Karpas-422 (cell line): Measurements from ENCODE around the gene ENOSF1. TPM values are rescaled to one million over a fixed set of nuclear protein-coding genes. Genes with fewer than 3 reads are reported as not detected.

Experiments used
- DNase-seq: peaks from one replicate; pipeline ENCODE4 v3.0.0-alpha.2; 2015
- H2AFZ ChIP-seq: fragments of 200-600 bp; sonication (generic); 2 replicates; pipeline ENCODE4 v1.6.1; 2014; ENCODE audit warnings: antibody characterized with exemption, low read length, mixed read lengths
- H3K27ac ChIP-seq: fragments of 200-600 bp; sonication (generic); 2 replicates; pipeline ENCODE4 v1.5.1; 2014; ENCODE audit warnings: mild to moderate bottlenecking, low read length, moderate library complexity
- H3K27me3 ChIP-seq: fragments of 200-600 bp; sonication (generic); 2 replicates; pipeline ENCODE4 v1.6.1; 2014; ENCODE audit warnings: low read length, mixed read lengths
- H3K36me3 ChIP-seq: fragments of 200-600 bp; sonication (generic); 2 replicates; pipeline ENCODE4 v1.6.1; 2014; ENCODE audit warnings: low read length, mixed read lengths; ENCODE audit not compliant: insufficient read depth
- H3K4me1 ChIP-seq: fragments of 200-600 bp; sonication (generic); 2 replicates; pipeline ENCODE4 v1.6.1; 2014; ENCODE audit warnings: mild to moderate bottlenecking, low read length, mixed read lengths
- H3K4me2 ChIP-seq: fragments of 200-600 bp; sonication (generic); 2 replicates; pipeline ENCODE4 v1.6.1; 2014; ENCODE audit warnings: low read length, low read depth, mild to moderate bottlenecking; ENCODE audit not compliant: poor library complexity, severe bottlenecking
- H3K4me3 ChIP-seq: fragments of 200-600 bp; sonication (generic); 2 replicates; pipeline ENCODE4 v1.5.1; 2014; ENCODE audit warnings: mild to moderate bottlenecking, antibody characterized with exemption, low read length, mixed read lengths
- H3K79me2 ChIP-seq: fragments of 200-600 bp; sonication (generic); 2 replicates; pipeline ENCODE4 v1.6.1; 2014; ENCODE audit warnings: mild to moderate bottlenecking, low read length, mixed read lengths
- H3K9ac ChIP-seq: fragments of 200-600 bp; sonication (generic); 2 replicates; pipeline ENCODE4 v1.6.0; 2014; ENCODE audit warnings: low read length
- H3K9me2 ChIP-seq: fragments of 200-600 bp; sonication (generic), shearing (Covaris generic); replicated peaks from 2 replicates; pipeline ENCODE4 v1.6.0; 2014; ENCODE audit warnings: mild to moderate bottlenecking, low read length, moderate library complexity; ENCODE audit not compliant: insufficient read depth
- H3K9me3 ChIP-seq: fragments of 300-700, 200-600 bp; sonication (generic); 2 replicates; pipeline ENCODE4 v1.6.1; 2014; ENCODE audit warnings: low read length, mixed read lengths
- H4K20me1 ChIP-seq: fragments of 200-600 bp; sonication (generic); 2 replicates; pipeline ENCODE4 v1.6.1; 2014; ENCODE audit warnings: mild to moderate bottlenecking, antibody characterized with exemption, low read length, low read depth; ENCODE audit not compliant: insufficient read depth
- total RNA-seq: library from RNA; depleted of rRNA; stranded (reverse); fragments of >200 nt; shearing (Covaris generic); gene quantifications from 2 replicates; pipeline ENCODE4 v1.2.3, GENCODE V29; 2014; ENCODE audit warnings: low replicate concordance

Gene ENOSF1
- total RNA-seq, 1 experiment from 2014 or later = 68.7 TPM

- Histone ChIP-seq H3K79me2 (peaks cover 29% of the 10 kb centered on the region), H3K4me3 (no peak overlapping the region), H3K4me1 (peaks cover 28% of the 10 kb centered on the region), H3K9me2 (no peaks in the 10 kb centered on the region), H3K9me3 (no peaks in the 10 kb centered on the region), H3K27me3 (no peaks in the 10 kb centered on the region), H2AFZ (no peak overlapping the region), H3K36me3 (peaks cover 16% of the 10 kb centered on the region), H4K20me1 (0 out of 2 replicates have a peak, but pooled peaks cover 12% of the 10 kb centered on the region), H3K4me2 (no peak overlapping the region), H3K27ac (no peak overlapping the region), H3K9ac (no peak overlapping the region)
- no peak for DNase-seq
Measured at GRCh38 chr18:655445-655844, 57.0 kb downstream of the ENOSF1 start.

DNA sequence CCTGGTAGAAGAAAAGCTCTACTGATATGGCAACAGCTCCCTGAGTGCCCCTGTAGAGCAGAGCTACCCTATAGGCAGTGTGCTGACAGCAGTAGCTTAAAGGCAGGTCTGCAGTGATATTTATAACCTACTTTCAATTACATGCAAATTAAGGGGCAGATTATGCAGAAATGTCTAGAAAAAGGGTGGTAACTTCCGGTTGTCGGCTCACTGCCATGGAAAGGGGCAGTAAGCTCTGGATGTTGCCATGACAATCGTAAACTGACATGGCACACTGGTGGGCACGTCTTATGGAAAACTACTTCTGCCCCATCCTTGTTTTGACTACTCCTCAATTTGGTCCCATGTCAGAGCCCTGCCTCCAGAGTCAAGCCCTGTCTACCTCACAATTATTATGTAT, 57.8 kb downstream of the ENOSF1 start:
- Histone ChIP-seq H3K79me2 (peaks cover 20% of the 10 kb centered on the region), H4K20me1 (0 out of 2 replicates have a peak, but pooled peaks cover 12% of the 10 kb centered on the region), H3K9ac (no peak overlapping the region), H3K9me2 (no peaks in the 10 kb centered on the region), H3K27ac (no peak overlapping the region), H3K4me3 (no peak overlapping the region), H3K36me3 (peaks cover 7% of the 10 kb centered on the region), H3K4me1 (peaks cover 32% of the 10 kb centered on the region), H2AFZ (no peak overlapping the region), H3K4me2 (peak overlapping the region; percentile 16), H3K27me3 (no peaks in the 10 kb centered on the region), H3K9me3 (no peaks in the 10 kb centered on the region)
- DNase-seq = peak; percentile 76

DNA sequence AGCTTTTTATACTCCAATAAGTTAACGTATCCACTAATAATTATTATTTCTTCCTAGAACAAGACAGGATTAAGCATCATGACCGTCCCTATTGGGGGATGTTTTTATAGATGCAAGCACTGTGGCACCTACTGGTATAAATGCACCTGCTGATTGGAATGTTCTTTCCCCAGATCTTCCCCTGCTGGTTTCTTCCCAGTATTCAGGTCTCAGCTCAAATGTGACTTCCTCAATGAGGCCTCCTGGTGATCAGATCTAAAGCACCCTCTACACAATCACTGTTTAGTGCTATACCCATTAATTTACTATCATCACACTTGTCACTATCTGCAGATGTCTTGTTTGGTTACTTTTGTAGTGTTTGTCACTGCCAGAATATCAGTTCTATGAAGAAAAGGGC, 58.9 kb downstream of the ENOSF1 start:
- no peaks in the 10 kb centered on the region for H3K27me3 ChIP-seq
- H3K9me3 ChIP-seq = no peaks in the 10 kb centered on the region
- no peak overlapping the region for H3K4me3 ChIP-seq
- no peak overlapping the region for H3K27ac ChIP-seq
- no peak overlapping the region for H3K4me2 ChIP-seq
- no peaks in the 10 kb centered on the region for H3K9me2 ChIP-seq
- H3K36me3 ChIP-seq = no peaks in the 10 kb centered on the region
- DNase-seq = no peak
- H3K79me2 ChIP-seq = peaks cover 9% of the 10 kb centered on the region
- H4K20me1 ChIP-seq = 0 out of 2 replicates have a peak, but pooled peaks cover 12% of the 10 kb centered on the region
- H2AFZ ChIP-seq = no peak overlapping the region
- H3K4me1 ChIP-seq = peaks cover 23% of the 10 kb centered on the region
- no peak overlapping the region for H3K9ac ChIP-seq

- H3K4me3 ChIP-seq = no peak overlapping the region
- DNase-seq = no peak
- no peak overlapping the region for H3K27ac ChIP-seq
- no peaks in the 10 kb centered on the region for H3K27me3 ChIP-seq
- H3K4me1 ChIP-seq = peaks cover 22% of the 10 kb centered on the region
- no peak overlapping the region for H3K4me2 ChIP-seq
- no peak overlapping the region for H2AFZ ChIP-seq
- H3K9me3 ChIP-seq = no peaks in the 10 kb centered on the region
- 0 out of 2 replicates have a peak, but pooled peaks cover 12% of the 10 kb centered on the region for H4K20me1 ChIP-seq
- H3K79me2 ChIP-seq = no peaks in the 10 kb centered on the region; the same call in 1 of the 2 replicates
- H3K36me3 ChIP-seq = no peaks in the 10 kb centered on the region
- H3K9me2 ChIP-seq = no peaks in the 10 kb centered on the region
- H3K9ac ChIP-seq = no peak overlapping the region
Measured at GRCh38 chr18:652131-652530, 60.3 kb downstream of the ENOSF1 start.

GRCh38 chr18:650428-650858, 62.0 kb downstream of the ENOSF1 start:
- H2AFZ ChIP-seq = no peak overlapping the region
- no peak overlapping the region for H3K27ac ChIP-seq
- peak overlapping the region; percentile 46 for H3K4me2 ChIP-seq

GRCh38 chr18:649341-649740, 63.1 kb downstream of the ENOSF1 start:
- Histone ChIP-seq H2AFZ (no peak overlapping the region), H3K36me3 (no peaks in the 10 kb centered on the region), H3K4me3 (no peak overlapping the region), H3K9ac (no peak overlapping the region), H3K9me3 (no peaks in the 10 kb centered on the region), H3K9me2 (no peaks in the 10 kb centered on the region), H4K20me1 (0 out of 2 replicates have a peak, but pooled peaks cover 12% of the 10 kb centered on the region), H3K27me3 (no peaks in the 10 kb centered on the region), H3K27ac (no peak overlapping the region), H3K79me2 (no peaks in the 10 kb centered on the region), H3K4me2 (no peak overlapping the region), H3K4me1 (peaks cover 11% of the 10 kb centered on the region)
- no peak for DNase-seq

More at GRCh38 chr18:650428-650858, 62.0 kb downstream of the ENOSF1 start:
- 0 out of 2 replicates have a peak, but pooled peaks cover 12% of the 10 kb centered on the region for H4K20me1 ChIP-seq
- H3K79me2 ChIP-seq = no peaks in the 10 kb centered on the region
- H3K27me3 ChIP-seq = no peaks in the 10 kb centered on the region
- DNase-seq = peak; percentile 77
- H3K9ac ChIP-seq = no peak overlapping the region
- no peaks in the 10 kb centered on the region for H3K9me2 ChIP-seq
- H3K4me3 ChIP-seq = no peak overlapping the region
- no peaks in the 10 kb centered on the region for H3K36me3 ChIP-seq
- H3K4me1 ChIP-seq = peaks cover 17% of the 10 kb centered on the region
- no peaks in the 10 kb centered on the region for H3K9me3 ChIP-seq

- peaks cover 9% of the 10 kb centered on the region for H3K4me1 ChIP-seq
- H3K9me3 ChIP-seq = no peaks in the 10 kb centered on the region
- H3K4me2 ChIP-seq = no peak overlapping the region
- no peak for DNase-seq
- H3K9ac ChIP-seq = no peak overlapping the region
- H3K9me2 ChIP-seq = no peaks in the 10 kb centered on the region
- H3K27me3 ChIP-seq = no peaks in the 10 kb centered on the region
- no peaks in the 10 kb centered on the region for H3K79me2 ChIP-seq
- H3K36me3 ChIP-seq = no peaks in the 10 kb centered on the region
- no peak overlapping the region for H3K27ac ChIP-seq
- 0 out of 2 replicates have a peak, but pooled peaks cover 9% of the 10 kb centered on the region for H4K20me1 ChIP-seq
- no peak overlapping the region for H2AFZ ChIP-seq
- H3K4me3 ChIP-seq = no peak overlapping the region
Measured at GRCh38 chr18:647304-647703, 65.1 kb downstream of the ENOSF1 start.

DNA sequence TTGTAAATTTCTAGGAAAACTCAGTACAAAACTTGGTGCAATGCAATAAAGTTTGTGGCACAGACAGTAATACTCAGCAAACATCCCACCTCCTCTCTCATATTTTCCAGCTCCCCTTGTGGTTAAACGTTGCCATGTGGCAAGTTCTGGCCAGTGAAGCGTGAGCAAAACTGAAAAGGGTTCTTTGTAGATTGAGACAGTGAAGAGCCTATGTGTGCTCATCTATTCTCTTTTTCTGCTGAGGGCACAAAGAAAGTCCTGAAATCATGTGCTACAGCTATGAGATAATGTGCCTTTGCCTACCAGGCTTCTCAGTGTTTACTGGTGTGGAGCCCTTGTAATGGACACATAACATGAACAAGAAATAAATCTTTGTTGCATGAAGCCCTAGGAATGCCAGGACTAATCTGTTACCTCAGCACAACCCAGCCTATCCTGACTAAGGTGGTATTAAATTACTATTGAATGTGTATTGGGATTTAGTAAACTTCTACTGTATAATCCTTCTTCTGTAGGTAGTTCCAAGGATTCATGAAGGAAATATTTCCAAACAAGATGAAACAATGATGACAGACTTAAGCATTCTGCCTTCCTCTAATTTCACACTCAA, 67.9 kb downstream of the ENOSF1 start:
- Histone ChIP-seq H3K79me2 (no peaks in the 10 kb centered on the region), H3K9ac (no peak overlapping the region), H3K4me3 (no peak overlapping the region), H2AFZ (no peak overlapping the region), H3K4me2 (no peak overlapping the region), H3K27ac (no peak overlapping the region), H3K36me3 (no peaks in the 10 kb centered on the region), H3K9me3 (no peaks in the 10 kb centered on the region), H4K20me1 (no peaks in the 10 kb centered on the region), H3K27me3 (no peaks in the 10 kb centered on the region), H3K9me2 (no peaks in the 10 kb centered on the region), H3K4me1 (no peaks in the 10 kb centered on the region)
- DNase-seq = peak; percentile 45
